GM12878 (cell line): ENCODE measurements around the gene CASP5. TPM values are rescaled to one million over a fixed set of nuclear protein-coding genes. Genes with fewer than 3 reads are reported as not detected.

ENCODE experiments used
- ATAC-seq: fragments of 200-7000 bp; cut with Tn5 transposase; 3 replicates; pipeline ENCODE4 v1.9.1; 2020; ENCODE audit warnings: mild to moderate bottlenecking, moderate library complexity
- BruUV-seq: library from RNA; stranded (reverse); fragments of 400-500 nt; replicated peaks from 2 replicates; lab custom pipeline; 2021; lab: Mats Ljungman, UMichigan
- CTCF ChIA-PET: fragments of 300-600 bp; sonication (Branson Sonifier 250); formaldehyde crosslinking; extraction: SDS; loops from one replicate; lab custom pipeline; 2021; ENCODE audit warnings: inconsistent platforms; lab: Yijun Ruan, JAX
- POLR2A ChIA-PET: fragments of 350-600 bp; formaldehyde crosslinking; extraction: SDS; loops from one replicate; lab custom pipeline; 2021; ENCODE audit warnings: inconsistent platforms; lab: Charles Lee
- RAD21 ChIA-PET: fragments of 300-600 bp; sonication (Branson Sonifier 250); formaldehyde crosslinking; loops from one replicate; lab custom pipeline; 2023; ENCODE audit warnings: antibody characterized with exemption; ENCODE audit not compliant: unreplicated experiment; lab: Charles Lee
- SMC1A ChIA-PET: fragments of 300-600 bp; sonication (Branson Sonifier 250); formaldehyde crosslinking; loops from one replicate; lab custom pipeline; 2023; ENCODE audit not compliant: unreplicated experiment, uncharacterized antibody; lab: Charles Lee
- DNase-seq: peaks from one replicate; pipeline ENCODE4 v3.0.0-alpha.2; 2011; ENCODE audit warnings: low read depth, low spot score
- FAIRE-seq: peaks from 3 replicates; lab custom pipeline; 2011; peaks lifted over from hg19 to GRCh38; lab: Jason Lieb, UNC
- H2AFZ ChIP-seq: 2 replicates; pipeline ENCODE4 v1.6.0; 2011; ENCODE audit warnings: low read depth, low read length, control low read depth; ENCODE audit not compliant: control insufficient read depth
- H3K27ac ChIP-seq: 2 replicates; pipeline ENCODE4 v1.5.1; 2011; ENCODE audit warnings: control low read depth; ENCODE audit not compliant: control insufficient read depth, insufficient read depth
- H3K27me3 ChIP-seq, 2 experiments: replicated peaks in 1 of 2; 2 replicates each; pipeline versions ENCODE4 v1.6.0 to v1.6.1; 2011; ENCODE audit warnings: low read length in 1 of 2; ENCODE audit not compliant: control insufficient read depth in 2 of 2, insufficient read depth in 2 of 2
- H3K36me3 ChIP-seq, 2 experiments: 2 replicates each; pipeline ENCODE4 v1.5.1; 2011; ENCODE audit warnings: low read length in 1 of 2; ENCODE audit not compliant: control insufficient read depth in 2 of 2, insufficient read depth in 2 of 2
- H3K4me1 ChIP-seq: 2 replicates; pipeline ENCODE4 v1.6.1; 2011; ENCODE audit warnings: mild to moderate bottlenecking, low read length, moderate library complexity, mixed read lengths; ENCODE audit not compliant: control insufficient read depth, insufficient read depth
- H3K4me2 ChIP-seq: 2 replicates; pipeline ENCODE4 v1.6.0; 2011; ENCODE audit warnings: control low read depth; ENCODE audit not compliant: control insufficient read depth, insufficient read depth
- H3K4me3 ChIP-seq: fragments of 200-600 bp; sonication (generic); 2 replicates; pipeline ENCODE4 v1.5.1; 2016
- H3K79me2 ChIP-seq: 2 replicates; pipeline ENCODE4 v1.6.0; 2011; ENCODE audit warnings: low read length; ENCODE audit not compliant: control insufficient read depth, insufficient read depth
- H3K9ac ChIP-seq: 2 replicates; pipeline ENCODE4 v1.8.0; 2011; ENCODE audit warnings: low read length, control low read depth, mixed read lengths; ENCODE audit not compliant: control insufficient read depth, insufficient read depth
- H3K9me3 ChIP-seq: replicated peaks from 3 replicates; pipeline ENCODE4 v1.5.1; 2011; ENCODE audit warnings: mild to moderate bottlenecking, low read length; ENCODE audit not compliant: control insufficient read depth, insufficient read depth
- H4K20me1 ChIP-seq: 2 replicates; pipeline ENCODE4 v1.6.0; 2011; ENCODE audit not compliant: control insufficient read depth, insufficient read depth
- BHLHE40 ChIP-seq, 2 experiments: fragments of 450-650 bp in 1 of 2; IDR thresholded peaks; 2 replicates each; pipeline ENCODE4 v1.6.1; 2011 to 2017; ENCODE audit warnings: low read depth in 2 of 2, borderline replicate concordance in 1 of 2, improper control_type of control experiment in 1 of 2, low read length in 1 of 2, mild to moderate bottlenecking in 1 of 2
- CTCF ChIP-seq, 3 experiments: IDR thresholded peaks in 2 of 3; conservative IDR thresholded peaks in 1 of 3; 2 replicates each; pipeline ENCODE4 v1.5.1; 2011; ENCODE audit warnings: low read depth in 3 of 3, low read length in 3 of 3, mild to moderate bottlenecking in 3 of 3, control low read depth in 2 of 3, moderate library complexity in 2 of 3, inconsistent platforms in 1 of 3, mixed read lengths in 1 of 3; ENCODE audit not compliant: control insufficient read depth in 2 of 3, insufficient read depth in 1 of 3; ENCODE audit errors: extremely low read depth in 1 of 3
- EED ChIP-seq: sonication (generic); IDR thresholded peaks from 2 replicates; pipeline ENCODE4 v1.6.1; 2016; ENCODE audit warnings: antibody characterized with exemption, low read depth
- IRF4 ChIP-seq: IDR thresholded peaks from 2 replicates; pipeline ENCODE4 v1.6.1; 2011; ENCODE audit warnings: low read depth, low read length
- PKNOX1 ChIP-seq: fragments of 450-650 bp; IDR thresholded peaks from 2 replicates; pipeline ENCODE4 v1.6.1; 2016; ENCODE audit warnings: mild to moderate bottlenecking
- RAD21 ChIP-seq: IDR thresholded peaks from 2 replicates; pipeline ENCODE4 v1.6.1; 2011; ENCODE audit warnings: mild to moderate bottlenecking, low read depth, low read length, moderate library complexity; ENCODE audit not compliant: insufficient read depth
- SMC3 ChIP-seq: IDR thresholded peaks from 2 replicates; pipeline ENCODE4 v1.6.1; 2011; ENCODE audit warnings: low read length, improper control_type of control experiment, borderline replicate concordance
- WGBS: methylation state at CpG from one replicate; pipeline ENCODE4 v1.1.6; 2016; ENCODE audit warnings: low lambda C conversion rate; ENCODE audit not compliant: insufficient replicate concordance, insufficient coverage; ENCODE audit errors: missing lambda C conversion rate; 5-methylcytosine and 5-hydroxymethylcytosine counted together
- in situ Hi-C: fragments of 300-500 bp; cut with MboI; formaldehyde crosslinking; loops from 9 replicates; pipeline ENCODE4 v1.14.3; 2018; ENCODE audit warnings: mixed read lengths
- intact Hi-C: fragments of 100-400 bp; cut with micrococcal nuclease; formaldehyde crosslinking; loops from one replicate; pipeline ENCODE4 v1.14.2; 2022; ENCODE audit not compliant: unreplicated experiment
- polyA plus RNA-seq, 11 experiments: library from polyadenylated mRNA; depleted of rRNA in 4 of 11; unstranded in 6 of 11; stranded (reverse) in 5 of 11; fragments of >200 nt; fragmentation: Nextera tagmentation in 4 of 11; fragmentation: Illumina TruSeq in 1 of 11; extraction: Ambion mirVana in 4 of 11; extraction: Trizol in 1 of 11; gene quantifications; 1 replicate in 1 of 11; 2 replicates in 10 of 11; pipeline versions ENCODE4 v1.2.1 to v1.2.3, GENCODE V29; 2011 to 2016; ENCODE audit warnings: inconsistent platforms in 2 of 11, missing spikeins in 2 of 11, low read depth in 1 of 11
- total RNA-seq, 4 experiments: library from RNA; depleted of rRNA in 3 of 4; stranded (reverse); fragments of >200 nt in 3 of 4; fragmentation: Illumina TruSeq in 1 of 4; extraction: Trizol in 1 of 4; gene quantifications; 2 replicates each; pipeline versions ENCODE4 v1.2.1 to v1.2.3, GENCODE V29; 2013 to 2021

The CASP5 gene
- total and polyA plus RNA-seq, 10 of the 15 experiments (the other 5 are each of a cell fraction or from before 2014, with no cell fraction given): not detected

GRCh38 chr11:105000797-105001196, 22.2 kb downstream of the CASP5 start:
- H3K9ac ChIP-seq: no peak overlapping the region
- ChIA-PET RAD21 (interaction anchor here (1.0 kb wide), 1 partner anchor 177 kb away, joined by 3 read pairs; no protein-coding TSS in a partner anchor), POLR2A (no interaction called here), SMC1A (interaction anchor here (1.0 kb wide), 1 partner anchor 33 kb away, joined by 4 read pairs; the partner anchor contains the start of gene CASP4), CTCF (interaction anchor here (0.7 to 2.0 kb wide), 8 partner anchors 8 to 340 kb away, joined by 3 to 14 read pairs (median 3); partner anchors contain the start of gene CASP1)
- ATAC-seq (peak; percentile 97), FAIRE-seq (no peak), DNase-seq (peak; percentile 24)
- no peak overlapping the region for H3K27ac ChIP-seq
- H3K9me3 ChIP-seq: no peaks in the 10 kb centered on the region
- no peak overlapping the region for H3K4me3 ChIP-seq
- intact Hi-C loops: loop anchor here (5.0 kb wide), 1 partner anchor 53 kb away; no protein-coding TSS in a partner anchor
- no peaks in the 10 kb centered on the region for H3K79me2 ChIP-seq
- no peaks in the 10 kb centered on the region for H3K36me3 ChIP-seq
- 63% methylated on average over 7 of the region's 7 CpGs for WGBS
- in situ Hi-C loops: loop anchor here (10.0 kb wide), 1 partner anchor 386 kb away; no protein-coding TSS in a partner anchor
- no TSS peak for BruUV-seq
- H3K4me1 ChIP-seq: no peaks in the 10 kb centered on the region
- H3K27me3 ChIP-seq: no peaks in the 10 kb centered on the region
- TF ChIP-seq PKNOX1: no peak
- no peak for TF ChIP-seq EED
- peak; percentile 73 to 92 (median 91) for TF ChIP-seq CTCF (IDR thresholded peaks at IDR 0.05 in 2 of 3, conservative IDR thresholded peaks at IDR 0.05 in 1 of 3; ENCODE audit: control insufficient read depth in 2 of 3, extremely low read depth in 1 of 3, insufficient read depth in 1 of 3, low read depth in 3 of 3, low read length in 3 of 3)
- peak; percentile 66 for TF ChIP-seq RAD21
- TF ChIP-seq BHLHE40 (IDR thresholded peaks at IDR 0.05; ENCODE audit: borderline replicate concordance in 1 of 2, low read depth in 2 of 2, low read length in 1 of 2): peak; percentile 26 to 33; a peak in 1 of 4 replicates
- TF ChIP-seq IRF4: 0 out of 2 replicates have a peak, but pooled peaks have one; percentile 41
- TF ChIP-seq SMC3: peak; percentile 61; the same call in 1 of the 2 replicates
- H4K20me1 ChIP-seq: no peaks in the 10 kb centered on the region
- no peak overlapping the region for H2AFZ ChIP-seq
- no peak overlapping the region for H3K4me2 ChIP-seq
